WTC11 (cell line): Measurements from ENCODE around the gene KCNK3.

Experiments
- CREB1 ChIP-seq: sonication (generic); formaldehyde crosslinking; IDR thresholded peaks from 2 replicates; pipeline ENCODE4 v1.8.0; 2023; ENCODE audit warnings: mild to moderate bottlenecking, missing genetic modification reagents
- ELF4 ChIP-seq: sonication (generic); formaldehyde crosslinking; IDR thresholded peaks from 2 replicates; pipeline ENCODE4 v1.8.1; 2022; ENCODE audit warnings: low read depth, mild to moderate bottlenecking, moderate library complexity, missing genetic modification reagents
- ETV6 ChIP-seq: sonication (generic); formaldehyde crosslinking; IDR thresholded peaks from 2 replicates; pipeline ENCODE4 v1.8.1; 2022; ENCODE audit warnings: mild to moderate bottlenecking, missing genetic modification reagents
- TCF7 ChIP-seq: sonication (generic); formaldehyde crosslinking; IDR thresholded peaks from 2 replicates; pipeline ENCODE4 v1.8.0; 2022; ENCODE audit warnings: mild to moderate bottlenecking, low read depth, missing genetic modification reagents, moderate library complexity
- TEAD1 ChIP-seq: sonication (generic); formaldehyde crosslinking; IDR thresholded peaks from 2 replicates; pipeline ENCODE4 v1.8.0; 2022; ENCODE audit warnings: mild to moderate bottlenecking, missing genetic modification reagents
- TF ChIP-seq, protein P1 (sequence below): sonication (generic); formaldehyde crosslinking; IDR thresholded peaks from 2 replicates; pipeline ENCODE4 v1.8.0; 2022; ENCODE audit warnings: missing genetic modification reagents
- TF ChIP-seq, protein P2 (sequence below): fragments of 200-600 bp; IDR thresholded peaks from 2 replicates; pipeline ENCODE4 v1.8.0; 2022; ENCODE audit warnings: antibody characterized with exemption
- TF ChIP-seq, protein P3 (sequence below): sonication (generic); formaldehyde crosslinking; IDR thresholded peaks from 2 replicates; pipeline ENCODE4 v1.8.1; 2022; ENCODE audit warnings: mild to moderate bottlenecking, missing genetic modification reagents, moderate library complexity, borderline replicate concordance
- TF ChIP-seq, protein P4 (sequence below): sonication (generic); formaldehyde crosslinking; IDR thresholded peaks from 2 replicates; pipeline ENCODE4 v1.8.1; 2023; ENCODE audit warnings: mild to moderate bottlenecking, missing genetic modification reagents, borderline replicate concordance
- TF ChIP-seq, protein P5 (sequence below): sonication (generic); formaldehyde crosslinking; IDR thresholded peaks from 2 replicates; pipeline ENCODE4 v1.8.1; 2022; ENCODE audit warnings: low read depth, mild to moderate bottlenecking, moderate library complexity, missing genetic modification reagents, borderline replicate concordance
- TF ChIP-seq, protein P6 (sequence below): fragments of 250-450 bp; sonication (Bioruptor Pico); IDR thresholded peaks from 2 replicates; pipeline ENCODE4 v1.9.0; 2021; ENCODE audit warnings: mild to moderate bottlenecking, borderline replicate concordance
- TF ChIP-seq, protein P7 (sequence below): fragments of 250-450 bp; sonication (Bioruptor Pico); IDR thresholded peaks from 2 replicates; pipeline ENCODE4 v1.9.0; 2021; ENCODE audit warnings: mild to moderate bottlenecking
- TF ChIP-seq, protein P8 (sequence below): sonication (generic); formaldehyde crosslinking; IDR thresholded peaks from 2 replicates; pipeline ENCODE4 v1.8.0; 2022; ENCODE audit warnings: mild to moderate bottlenecking, missing genetic modification reagents
- TF ChIP-seq, protein P9 (sequence below): sonication (generic); formaldehyde crosslinking; IDR thresholded peaks from 2 replicates; pipeline ENCODE4 v1.8.1; 2023; ENCODE audit warnings: mild to moderate bottlenecking, missing genetic modification reagents, moderate library complexity

DNA sequence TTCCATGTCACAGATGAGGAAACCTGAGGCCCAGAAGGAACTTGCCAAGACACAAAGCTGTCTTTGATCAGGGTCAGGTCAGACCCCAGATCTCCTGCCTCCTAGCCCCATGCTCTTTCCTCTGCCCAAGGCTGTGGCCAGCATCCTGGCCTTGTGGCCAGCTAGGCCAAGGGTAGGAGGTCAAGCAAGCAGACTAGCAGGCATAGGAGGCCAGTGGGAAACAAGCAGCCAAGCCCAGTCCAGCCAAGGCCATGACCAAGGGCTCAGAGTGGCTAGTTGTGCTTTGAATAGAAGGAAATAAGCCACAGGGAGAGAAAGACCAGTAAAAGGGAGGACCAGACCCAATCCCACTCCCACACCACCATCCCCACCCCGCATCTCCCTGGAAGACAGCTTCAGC is 30.4 kb downstream of the KCNK3 start:
- TF ChIP-seq, protein P1, sequence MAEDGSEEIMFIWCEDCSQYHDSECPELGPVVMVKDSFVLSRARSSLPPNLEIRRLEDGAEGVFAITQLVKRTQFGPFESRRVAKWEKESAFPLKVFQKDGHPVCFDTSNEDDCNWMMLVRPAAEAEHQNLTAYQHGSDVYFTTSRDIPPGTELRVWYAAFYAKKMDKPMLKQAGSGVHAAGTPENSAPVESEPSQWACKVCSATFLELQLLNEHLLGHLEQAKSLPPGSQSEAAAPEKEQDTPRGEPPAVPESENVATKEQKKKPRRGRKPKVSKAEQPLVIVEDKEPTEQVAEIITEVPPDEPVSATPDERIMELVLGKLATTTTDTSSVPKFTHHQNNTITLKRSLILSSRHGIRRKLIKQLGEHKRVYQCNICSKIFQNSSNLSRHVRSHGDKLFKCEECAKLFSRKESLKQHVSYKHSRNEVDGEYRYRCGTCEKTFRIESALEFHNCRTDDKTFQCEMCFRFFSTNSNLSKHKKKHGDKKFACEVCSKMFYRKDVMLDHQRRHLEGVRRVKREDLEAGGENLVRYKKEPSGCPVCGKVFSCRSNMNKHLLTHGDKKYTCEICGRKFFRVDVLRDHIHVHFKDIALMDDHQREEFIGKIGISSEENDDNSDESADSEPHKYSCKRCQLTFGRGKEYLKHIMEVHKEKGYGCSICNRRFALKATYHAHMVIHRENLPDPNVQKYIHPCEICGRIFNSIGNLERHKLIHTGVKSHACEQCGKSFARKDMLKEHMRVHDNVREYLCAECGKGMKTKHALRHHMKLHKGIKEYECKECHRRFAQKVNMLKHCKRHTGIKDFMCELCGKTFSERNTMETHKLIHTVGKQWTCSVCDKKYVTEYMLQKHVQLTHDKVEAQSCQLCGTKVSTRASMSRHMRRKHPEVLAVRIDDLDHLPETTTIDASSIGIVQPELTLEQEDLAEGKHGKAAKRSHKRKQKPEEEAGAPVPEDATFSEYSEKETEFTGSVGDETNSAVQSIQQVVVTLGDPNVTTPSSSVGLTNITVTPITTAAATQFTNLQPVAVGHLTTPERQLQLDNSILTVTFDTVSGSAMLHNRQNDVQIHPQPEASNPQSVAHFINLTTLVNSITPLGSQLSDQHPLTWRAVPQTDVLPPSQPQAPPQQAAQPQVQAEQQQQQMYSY (CRISPR knock-in tag): no peak
- TF ChIP-seq, protein P2, sequence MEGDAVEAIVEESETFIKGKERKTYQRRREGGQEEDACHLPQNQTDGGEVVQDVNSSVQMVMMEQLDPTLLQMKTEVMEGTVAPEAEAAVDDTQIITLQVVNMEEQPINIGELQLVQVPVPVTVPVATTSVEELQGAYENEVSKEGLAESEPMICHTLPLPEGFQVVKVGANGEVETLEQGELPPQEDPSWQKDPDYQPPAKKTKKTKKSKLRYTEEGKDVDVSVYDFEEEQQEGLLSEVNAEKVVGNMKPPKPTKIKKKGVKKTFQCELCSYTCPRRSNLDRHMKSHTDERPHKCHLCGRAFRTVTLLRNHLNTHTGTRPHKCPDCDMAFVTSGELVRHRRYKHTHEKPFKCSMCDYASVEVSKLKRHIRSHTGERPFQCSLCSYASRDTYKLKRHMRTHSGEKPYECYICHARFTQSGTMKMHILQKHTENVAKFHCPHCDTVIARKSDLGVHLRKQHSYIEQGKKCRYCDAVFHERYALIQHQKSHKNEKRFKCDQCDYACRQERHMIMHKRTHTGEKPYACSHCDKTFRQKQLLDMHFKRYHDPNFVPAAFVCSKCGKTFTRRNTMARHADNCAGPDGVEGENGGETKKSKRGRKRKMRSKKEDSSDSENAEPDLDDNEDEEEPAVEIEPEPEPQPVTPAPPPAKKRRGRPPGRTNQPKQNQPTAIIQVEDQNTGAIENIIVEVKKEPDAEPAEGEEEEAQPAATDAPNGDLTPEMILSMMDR: no peak
- TF ChIP-seq, protein P3, sequence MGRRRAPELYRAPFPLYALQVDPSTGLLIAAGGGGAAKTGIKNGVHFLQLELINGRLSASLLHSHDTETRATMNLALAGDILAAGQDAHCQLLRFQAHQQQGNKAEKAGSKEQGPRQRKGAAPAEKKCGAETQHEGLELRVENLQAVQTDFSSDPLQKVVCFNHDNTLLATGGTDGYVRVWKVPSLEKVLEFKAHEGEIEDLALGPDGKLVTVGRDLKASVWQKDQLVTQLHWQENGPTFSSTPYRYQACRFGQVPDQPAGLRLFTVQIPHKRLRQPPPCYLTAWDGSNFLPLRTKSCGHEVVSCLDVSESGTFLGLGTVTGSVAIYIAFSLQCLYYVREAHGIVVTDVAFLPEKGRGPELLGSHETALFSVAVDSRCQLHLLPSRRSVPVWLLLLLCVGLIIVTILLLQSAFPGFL (CRISPR knock-in tag): no peak
- TF ChIP-seq ETV6 (CRISPR knock-in tag) (no peak), ELF4 (no peak), TEAD1 (CRISPR knock-in tag) (no peak), CREB1 (no peak), TCF7 (CRISPR knock-in tag) (no peak)
- TF ChIP-seq, protein P4, sequence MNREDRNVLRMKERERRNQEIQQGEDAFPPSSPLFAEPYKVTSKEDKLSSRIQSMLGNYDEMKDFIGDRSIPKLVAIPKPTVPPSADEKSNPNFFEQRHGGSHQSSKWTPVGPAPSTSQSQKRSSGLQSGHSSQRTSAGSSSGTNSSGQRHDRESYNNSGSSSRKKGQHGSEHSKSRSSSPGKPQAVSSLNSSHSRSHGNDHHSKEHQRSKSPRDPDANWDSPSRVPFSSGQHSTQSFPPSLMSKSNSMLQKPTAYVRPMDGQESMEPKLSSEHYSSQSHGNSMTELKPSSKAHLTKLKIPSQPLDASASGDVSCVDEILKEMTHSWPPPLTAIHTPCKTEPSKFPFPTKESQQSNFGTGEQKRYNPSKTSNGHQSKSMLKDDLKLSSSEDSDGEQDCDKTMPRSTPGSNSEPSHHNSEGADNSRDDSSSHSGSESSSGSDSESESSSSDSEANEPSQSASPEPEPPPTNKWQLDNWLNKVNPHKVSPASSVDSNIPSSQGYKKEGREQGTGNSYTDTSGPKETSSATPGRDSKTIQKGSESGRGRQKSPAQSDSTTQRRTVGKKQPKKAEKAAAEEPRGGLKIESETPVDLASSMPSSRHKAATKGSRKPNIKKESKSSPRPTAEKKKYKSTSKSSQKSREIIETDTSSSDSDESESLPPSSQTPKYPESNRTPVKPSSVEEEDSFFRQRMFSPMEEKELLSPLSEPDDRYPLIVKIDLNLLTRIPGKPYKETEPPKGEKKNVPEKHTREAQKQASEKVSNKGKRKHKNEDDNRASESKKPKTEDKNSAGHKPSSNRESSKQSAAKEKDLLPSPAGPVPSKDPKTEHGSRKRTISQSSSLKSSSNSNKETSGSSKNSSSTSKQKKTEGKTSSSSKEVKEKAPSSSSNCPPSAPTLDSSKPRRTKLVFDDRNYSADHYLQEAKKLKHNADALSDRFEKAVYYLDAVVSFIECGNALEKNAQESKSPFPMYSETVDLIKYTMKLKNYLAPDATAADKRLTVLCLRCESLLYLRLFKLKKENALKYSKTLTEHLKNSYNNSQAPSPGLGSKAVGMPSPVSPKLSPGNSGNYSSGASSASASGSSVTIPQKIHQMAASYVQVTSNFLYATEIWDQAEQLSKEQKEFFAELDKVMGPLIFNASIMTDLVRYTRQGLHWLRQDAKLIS (CRISPR knock-in tag): no peak
- TF ChIP-seq, protein P5, sequence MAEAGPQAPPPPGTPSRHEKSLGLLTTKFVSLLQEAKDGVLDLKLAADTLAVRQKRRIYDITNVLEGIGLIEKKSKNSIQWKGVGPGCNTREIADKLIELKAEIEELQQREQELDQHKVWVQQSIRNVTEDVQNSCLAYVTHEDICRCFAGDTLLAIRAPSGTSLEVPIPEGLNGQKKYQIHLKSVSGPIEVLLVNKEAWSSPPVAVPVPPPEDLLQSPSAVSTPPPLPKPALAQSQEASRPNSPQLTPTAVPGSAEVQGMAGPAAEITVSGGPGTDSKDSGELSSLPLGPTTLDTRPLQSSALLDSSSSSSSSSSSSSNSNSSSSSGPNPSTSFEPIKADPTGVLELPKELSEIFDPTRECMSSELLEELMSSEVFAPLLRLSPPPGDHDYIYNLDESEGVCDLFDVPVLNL: no peak
- TF ChIP-seq, protein P6, sequence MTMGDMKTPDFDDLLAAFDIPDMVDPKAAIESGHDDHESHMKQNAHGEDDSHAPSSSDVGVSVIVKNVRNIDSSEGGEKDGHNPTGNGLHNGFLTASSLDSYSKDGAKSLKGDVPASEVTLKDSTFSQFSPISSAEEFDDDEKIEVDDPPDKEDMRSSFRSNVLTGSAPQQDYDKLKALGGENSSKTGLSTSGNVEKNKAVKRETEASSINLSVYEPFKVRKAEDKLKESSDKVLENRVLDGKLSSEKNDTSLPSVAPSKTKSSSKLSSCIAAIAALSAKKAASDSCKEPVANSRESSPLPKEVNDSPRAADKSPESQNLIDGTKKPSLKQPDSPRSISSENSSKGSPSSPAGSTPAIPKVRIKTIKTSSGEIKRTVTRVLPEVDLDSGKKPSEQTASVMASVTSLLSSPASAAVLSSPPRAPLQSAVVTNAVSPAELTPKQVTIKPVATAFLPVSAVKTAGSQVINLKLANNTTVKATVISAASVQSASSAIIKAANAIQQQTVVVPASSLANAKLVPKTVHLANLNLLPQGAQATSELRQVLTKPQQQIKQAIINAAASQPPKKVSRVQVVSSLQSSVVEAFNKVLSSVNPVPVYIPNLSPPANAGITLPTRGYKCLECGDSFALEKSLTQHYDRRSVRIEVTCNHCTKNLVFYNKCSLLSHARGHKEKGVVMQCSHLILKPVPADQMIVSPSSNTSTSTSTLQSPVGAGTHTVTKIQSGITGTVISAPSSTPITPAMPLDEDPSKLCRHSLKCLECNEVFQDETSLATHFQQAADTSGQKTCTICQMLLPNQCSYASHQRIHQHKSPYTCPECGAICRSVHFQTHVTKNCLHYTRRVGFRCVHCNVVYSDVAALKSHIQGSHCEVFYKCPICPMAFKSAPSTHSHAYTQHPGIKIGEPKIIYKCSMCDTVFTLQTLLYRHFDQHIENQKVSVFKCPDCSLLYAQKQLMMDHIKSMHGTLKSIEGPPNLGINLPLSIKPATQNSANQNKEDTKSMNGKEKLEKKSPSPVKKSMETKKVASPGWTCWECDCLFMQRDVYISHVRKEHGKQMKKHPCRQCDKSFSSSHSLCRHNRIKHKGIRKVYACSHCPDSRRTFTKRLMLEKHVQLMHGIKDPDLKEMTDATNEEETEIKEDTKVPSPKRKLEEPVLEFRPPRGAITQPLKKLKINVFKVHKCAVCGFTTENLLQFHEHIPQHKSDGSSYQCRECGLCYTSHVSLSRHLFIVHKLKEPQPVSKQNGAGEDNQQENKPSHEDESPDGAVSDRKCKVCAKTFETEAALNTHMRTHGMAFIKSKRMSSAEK (CRISPR knock-in tag): no peak
- TF ChIP-seq, protein P7, sequence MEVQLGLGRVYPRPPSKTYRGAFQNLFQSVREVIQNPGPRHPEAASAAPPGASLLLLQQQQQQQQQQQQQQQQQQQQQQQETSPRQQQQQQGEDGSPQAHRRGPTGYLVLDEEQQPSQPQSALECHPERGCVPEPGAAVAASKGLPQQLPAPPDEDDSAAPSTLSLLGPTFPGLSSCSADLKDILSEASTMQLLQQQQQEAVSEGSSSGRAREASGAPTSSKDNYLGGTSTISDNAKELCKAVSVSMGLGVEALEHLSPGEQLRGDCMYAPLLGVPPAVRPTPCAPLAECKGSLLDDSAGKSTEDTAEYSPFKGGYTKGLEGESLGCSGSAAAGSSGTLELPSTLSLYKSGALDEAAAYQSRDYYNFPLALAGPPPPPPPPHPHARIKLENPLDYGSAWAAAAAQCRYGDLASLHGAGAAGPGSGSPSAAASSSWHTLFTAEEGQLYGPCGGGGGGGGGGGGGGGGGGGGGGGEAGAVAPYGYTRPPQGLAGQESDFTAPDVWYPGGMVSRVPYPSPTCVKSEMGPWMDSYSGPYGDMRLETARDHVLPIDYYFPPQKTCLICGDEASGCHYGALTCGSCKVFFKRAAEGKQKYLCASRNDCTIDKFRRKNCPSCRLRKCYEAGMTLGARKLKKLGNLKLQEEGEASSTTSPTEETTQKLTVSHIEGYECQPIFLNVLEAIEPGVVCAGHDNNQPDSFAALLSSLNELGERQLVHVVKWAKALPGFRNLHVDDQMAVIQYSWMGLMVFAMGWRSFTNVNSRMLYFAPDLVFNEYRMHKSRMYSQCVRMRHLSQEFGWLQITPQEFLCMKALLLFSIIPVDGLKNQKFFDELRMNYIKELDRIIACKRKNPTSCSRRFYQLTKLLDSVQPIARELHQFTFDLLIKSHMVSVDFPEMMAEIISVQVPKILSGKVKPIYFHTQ (CRISPR knock-in tag): no peak
- TF ChIP-seq, protein P8, sequence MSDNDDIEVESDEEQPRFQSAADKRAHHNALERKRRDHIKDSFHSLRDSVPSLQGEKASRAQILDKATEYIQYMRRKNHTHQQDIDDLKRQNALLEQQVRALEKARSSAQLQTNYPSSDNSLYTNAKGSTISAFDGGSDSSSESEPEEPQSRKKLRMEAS (CRISPR knock-in tag): no peak
- TF ChIP-seq, protein P9, sequence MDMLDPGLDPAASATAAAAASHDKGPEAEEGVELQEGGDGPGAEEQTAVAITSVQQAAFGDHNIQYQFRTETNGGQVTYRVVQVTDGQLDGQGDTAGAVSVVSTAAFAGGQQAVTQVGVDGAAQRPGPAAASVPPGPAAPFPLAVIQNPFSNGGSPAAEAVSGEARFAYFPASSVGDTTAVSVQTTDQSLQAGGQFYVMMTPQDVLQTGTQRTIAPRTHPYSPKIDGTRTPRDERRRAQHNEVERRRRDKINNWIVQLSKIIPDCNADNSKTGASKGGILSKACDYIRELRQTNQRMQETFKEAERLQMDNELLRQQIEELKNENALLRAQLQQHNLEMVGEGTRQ (CRISPR knock-in tag): no peak
